HCT116 (cell line): Measurements from ENCODE around the gene ZBTB38. TPM values are rescaled to one million over a fixed set of nuclear protein-coding genes. Genes with fewer than 3 reads are reported as not detected.
A peak's percentile ranks its signal among the peaks of the same experiment; 100 is the strongest.

ENCODE experiments used
- ATAC-seq: fragments of 200-7000 bp; cut with Tn5 transposase; 2 replicates; pipeline ENCODE4 v1.9.1; 2020; ENCODE audit warnings: mild to moderate bottlenecking, moderate library complexity
- BruUV-seq: library from RNA; stranded (reverse); fragments of 400-500 nt; replicated peaks from 2 replicates; lab custom pipeline; 2021; lab: Mats Ljungman, UMichigan
- CTCF ChIA-PET: fragments of 300-600 bp; sonication (Branson Sonifier 250); formaldehyde crosslinking; loops from one replicate; lab custom pipeline; 2021; ENCODE audit warnings: antibody characterized with exemption; lab: Charles Lee
- POLR2A ChIA-PET: fragments of 300-600, 350-600 bp; sonication (Branson Sonifier 250); formaldehyde crosslinking; loops from one replicate; lab custom pipeline; 2021; ENCODE audit warnings: antibody characterized with exemption; lab: Charles Lee
- RAD21 ChIA-PET, 2 experiments: fragments of 300-600 bp; sonication (Branson Sonifier 250); formaldehyde crosslinking; loops; one replicate each; lab custom pipeline; 2023; ENCODE audit warnings: low total read pairs in 2 of 2; ENCODE audit not compliant: uncharacterized antibody in 2 of 2, unreplicated experiment in 2 of 2, low non-redundant PET in 1 of 2; lab: Charles Lee
- DNase-seq: peaks from one replicate; pipeline ENCODE4 v3.0.0-alpha.2; 2010; ENCODE audit warnings: low read depth, low spot score
- H2AFZ ChIP-seq: fragments of 200-600 bp; shearing (Covaris generic), sonication (generic); 2 replicates; pipeline ENCODE4 v1.6.1; 2017; ENCODE audit warnings: low read depth, mixed run types, mixed read lengths, antibody characterized with exemption, low read length; ENCODE audit not compliant: poor library complexity, severe bottlenecking
- H3K27ac ChIP-seq: 2 replicates; pipeline ENCODE4 v1.5.1; 2012; ENCODE audit warnings: low read depth, low read length
- H3K27me3 ChIP-seq: fragments of 200-600 bp; sonication (generic); 2 replicates; pipeline ENCODE4 v1.6.1; 2016; ENCODE audit warnings: mixed run types, low read length, mixed read lengths; ENCODE audit not compliant: insufficient read depth
- H3K36me3 ChIP-seq, 2 experiments: fragments of 200-500 bp in 1 of 2; fragments of 200-600 bp in 1 of 2; sonication (Bioruptor generic) in 1 of 2; sonication (generic) in 1 of 2; 2 replicates each; pipeline versions ENCODE4 v1.5.1 to v1.6.1; 2014 to 2016; ENCODE audit warnings: low read length in 2 of 2, inconsistent platforms in 1 of 2, mixed read lengths in 1 of 2, mixed run types in 1 of 2; ENCODE audit not compliant: insufficient read depth in 2 of 2, control insufficient read depth in 1 of 2
- H3K4me1 ChIP-seq, 2 experiments: fragments of 200-600 bp in 1 of 2; sonication (generic) in 1 of 2; 2 replicates each; pipeline versions ENCODE4 v1.5.1 to v1.6.1; 2012 to 2017; ENCODE audit warnings: low read length in 2 of 2, inconsistent platforms in 1 of 2, mild to moderate bottlenecking in 1 of 2, mixed read lengths in 1 of 2, mixed run types in 1 of 2, moderate library complexity in 1 of 2; ENCODE audit not compliant: insufficient read depth in 2 of 2, control insufficient read depth in 1 of 2
- H3K4me2 ChIP-seq: fragments of 200-600 bp; sonication (generic); 2 replicates; pipeline ENCODE4 v1.6.1; 2017; ENCODE audit warnings: mixed run types, low read length, mixed read lengths
- H3K4me3 ChIP-seq, 2 experiments: fragments of 200-600 bp in 1 of 2; sonication (generic) in 1 of 2; replicated peaks in 1 of 2; 2 replicates each; pipeline ENCODE4 v1.5.1; 2011 to 2016; ENCODE audit warnings: low read length in 2 of 2, control low read depth in 1 of 2, low read depth in 1 of 2, mild to moderate bottlenecking in 1 of 2, mixed read lengths in 1 of 2, mixed run types in 1 of 2
- H3K79me2 ChIP-seq: fragments of 200-600 bp; sonication (generic); 2 replicates; pipeline ENCODE4 v1.6.1; 2017; ENCODE audit warnings: mild to moderate bottlenecking, mixed run types, low read length, moderate library complexity, mixed read lengths; ENCODE audit not compliant: insufficient read depth
- H3K9ac ChIP-seq: fragments of 200-600 bp; sonication (generic); 2 replicates; pipeline ENCODE4 v1.6.1; 2016; ENCODE audit warnings: low read length, mixed read lengths
- H3K9me2 ChIP-seq: fragments of 200-600 bp; sonication (generic), shearing (Covaris generic); 2 replicates; pipeline ENCODE4 v1.6.1; 2017; ENCODE audit warnings: mixed run types, mild to moderate bottlenecking, moderate library complexity; ENCODE audit not compliant: insufficient read depth
- H3K9me3 ChIP-seq, 2 experiments: fragments of 200-500 bp in 1 of 2; fragments of 200-600 bp in 1 of 2; sonication (Bioruptor generic) in 1 of 2; sonication (generic) in 1 of 2; 2 replicates each; pipeline ENCODE4 v1.6.1; 2014 to 2017; ENCODE audit warnings: low read length in 2 of 2, mixed read lengths in 2 of 2, inconsistent platforms in 1 of 2, low read depth in 1 of 2, mild to moderate bottlenecking in 1 of 2, mixed run types in 1 of 2, moderate library complexity in 1 of 2; ENCODE audit not compliant: control insufficient read depth in 1 of 2, insufficient read depth in 1 of 2
- H4K20me1 ChIP-seq: fragments of 200-600 bp; sonication (generic), shearing (Covaris generic); 2 replicates; pipeline ENCODE4 v1.6.1; 2017; ENCODE audit warnings: mixed run types, mild to moderate bottlenecking, moderate library complexity; ENCODE audit not compliant: insufficient read depth
- CTCF ChIP-seq, 3 experiments: fragments of 200-600 bp in 1 of 3; sonication (generic) in 1 of 3; IDR thresholded peaks in 2 of 3; conservative IDR thresholded peaks in 1 of 3; 2 replicates each; pipeline ENCODE4 v1.5.1; 2012 to 2017; ENCODE audit warnings: low read depth in 2 of 3, low read length in 2 of 3, antibody characterized with exemption in 1 of 3, borderline replicate concordance in 1 of 3, control low read depth in 1 of 3, mild to moderate bottlenecking in 1 of 3, mixed read lengths in 1 of 3, mixed run types in 1 of 3, moderate library complexity in 1 of 3; ENCODE audit not compliant: insufficient read depth in 1 of 3
- SP1 ChIP-seq: IDR thresholded peaks from 2 replicates; pipeline ENCODE4 v1.6.1; 2012; ENCODE audit warnings: low read depth
- ZBTB33 ChIP-seq: IDR thresholded peaks from 2 replicates; pipeline ENCODE4 v1.6.1; 2011; ENCODE audit warnings: mild to moderate bottlenecking, low read length, moderate library complexity; ENCODE audit not compliant: insufficient replicate concordance; ENCODE audit errors: extremely low read depth
- intact Hi-C: fragments of 100-400 bp; cut with micrococcal nuclease; formaldehyde crosslinking; loops from 2 replicates; pipeline ENCODE4 v1.10.0; 2022
- total RNA-seq: library from RNA; stranded (reverse); gene quantifications from one replicate; pipeline ENCODE4 v1.2.1, GENCODE V29; 2021; ENCODE audit not compliant: unreplicated experiment

The ZBTB38 gene
- total RNA-seq, 1 experiment from 2014 or later: 33.5 TPM

- TF ChIP-seq ZBTB33: no peak
- TF ChIP-seq, all 23 proteins: peak for 8
Measured at GRCh38 chr3:141360888-141361598, 7.3 kb upstream of the ZBTB38 start (continued).

- Histone ChIP-seq H3K4me3 (no peak overlapping the region), H3K9me3 (no peaks in the 10 kb centered on the region), H2AFZ (no peak overlapping the region), H4K20me1 (no peaks in the 10 kb centered on the region), H3K79me2 (no peaks in the 10 kb centered on the region), H3K4me1 (peaks cover 24 to 37% of the 10 kb centered on the region in 2 experiments), H3K27me3 (no peaks in the 10 kb centered on the region), H3K36me3 (no peaks in the 10 kb centered on the region), H3K9ac (no peak overlapping the region), H3K9me2 (no peaks in the 10 kb centered on the region), H3K4me2 (no peak overlapping the region), H3K27ac (no peak overlapping the region)
- no TSS peak for BruUV-seq
- TF ChIP-seq SP1: no peak
- TF ChIP-seq CTCF (IDR thresholded peaks at IDR 0.05 in 2 of 3, conservative IDR thresholded peaks at IDR 0.05 in 1 of 3; ENCODE audit: borderline replicate concordance in 1 of 3, insufficient read depth in 1 of 3, low read depth in 2 of 3, low read length in 2 of 3): 0 out of 6 replicates have a peak, but pooled peaks of 1 of the 3 experiments have one; percentile 10
- ATAC-seq: no peak
- intact Hi-C loops: no loop called here
- DNase-seq: no peak
- POLR2A ChIA-PET: no interaction called here
- CTCF ChIA-PET: interaction anchor here (0.7 kb wide), 1 partner anchor 391 kb away, joined by 3 read pairs; no protein-coding TSS in a partner anchor
- RAD21 ChIA-PET: interaction anchor here in 1 of 2 experiments (1.4 kb wide), 1 partner anchor 92 kb away, joined by 4 read pairs; no protein-coding TSS in a partner anchor
Measured at GRCh38 chr3:141362736-141363135, 5.6 kb upstream of the ZBTB38 start.
